IMR-90 (cell line): ENCODE results near the gene CEP85.

Experiments
- MAZ ChIP-seq: IDR thresholded peaks from 2 replicates; pipeline ENCODE4 v1.6.1; 2012; ENCODE audit warnings: low read depth, mild to moderate bottlenecking, low read length, improper control_type of control experiment, moderate library complexity, borderline replicate concordance
- MXI1 ChIP-seq: IDR thresholded peaks from 2 replicates; pipeline ENCODE4 v1.6.1; 2012; ENCODE audit warnings: low read depth, mild to moderate bottlenecking, low read length, moderate library complexity, borderline replicate concordance
- RAD21 ChIP-seq: IDR thresholded peaks from 2 replicates; pipeline ENCODE4 v1.6.1; 2012; ENCODE audit warnings: low read length, improper control_type of control experiment
- RFX5 ChIP-seq: IDR thresholded peaks from 2 replicates; pipeline ENCODE4 v1.8.0; 2012; ENCODE audit warnings: low read depth, mild to moderate bottlenecking, low read length, moderate library complexity
- TF ChIP-seq, protein P1 (sequence below): conservative IDR thresholded peaks from 2 replicates; pipeline ENCODE4 v1.5.1; 2012; ENCODE audit warnings: mild to moderate bottlenecking, low read depth, low read length, improper control_type of control experiment
- TF ChIP-seq, protein P2 (sequence below): fragments of 150-350 bp; IDR thresholded peaks from 2 replicates; pipeline ENCODE4 v1.6.1; 2017; ENCODE audit warnings: mild to moderate bottlenecking, antibody characterized with exemption, low read length, low read depth

DNA sequence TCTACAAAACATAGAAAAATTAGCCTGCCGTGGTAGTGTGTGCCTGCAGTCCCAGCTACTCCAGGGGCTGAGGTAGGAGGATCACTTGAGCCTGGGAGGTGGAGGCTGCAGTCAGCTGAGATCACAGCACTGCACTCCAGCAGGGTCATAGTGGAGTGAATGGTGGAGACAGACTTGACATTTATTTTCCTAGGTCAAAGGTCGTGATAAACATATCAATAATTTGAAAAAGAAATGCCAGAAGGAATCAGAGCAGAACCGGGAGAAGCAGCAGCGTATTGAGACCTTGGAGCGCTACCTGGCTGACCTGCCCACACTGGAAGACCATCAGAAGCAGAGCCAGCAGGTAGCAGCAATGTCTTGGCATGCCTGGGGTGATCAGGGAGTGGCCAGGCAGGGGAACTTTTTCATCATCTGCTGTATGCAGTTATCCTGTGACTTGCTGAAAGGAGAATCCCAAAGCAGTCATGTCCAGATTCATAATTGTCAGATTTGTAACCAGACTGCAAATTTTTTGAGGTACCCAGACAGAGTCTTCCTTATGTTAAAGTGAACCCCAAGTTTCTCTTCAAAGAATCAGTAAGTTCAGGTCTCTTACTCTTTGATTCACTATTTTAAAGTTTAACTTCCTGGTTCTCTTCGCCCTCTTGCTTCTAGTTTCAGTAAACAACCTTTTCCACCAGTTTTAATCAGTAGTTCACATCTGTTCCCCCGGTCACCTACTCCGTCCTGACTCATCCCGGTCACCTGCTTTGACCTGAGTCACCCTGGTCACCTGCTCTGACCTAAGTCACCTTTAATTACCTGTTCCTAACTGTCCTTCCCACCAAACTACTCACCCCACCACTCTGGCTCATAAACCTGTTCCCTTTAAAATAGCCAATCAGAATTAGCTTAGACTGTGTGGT, 34.5 kb downstream of the CEP85 start:
- TF ChIP-seq, protein P1, sequence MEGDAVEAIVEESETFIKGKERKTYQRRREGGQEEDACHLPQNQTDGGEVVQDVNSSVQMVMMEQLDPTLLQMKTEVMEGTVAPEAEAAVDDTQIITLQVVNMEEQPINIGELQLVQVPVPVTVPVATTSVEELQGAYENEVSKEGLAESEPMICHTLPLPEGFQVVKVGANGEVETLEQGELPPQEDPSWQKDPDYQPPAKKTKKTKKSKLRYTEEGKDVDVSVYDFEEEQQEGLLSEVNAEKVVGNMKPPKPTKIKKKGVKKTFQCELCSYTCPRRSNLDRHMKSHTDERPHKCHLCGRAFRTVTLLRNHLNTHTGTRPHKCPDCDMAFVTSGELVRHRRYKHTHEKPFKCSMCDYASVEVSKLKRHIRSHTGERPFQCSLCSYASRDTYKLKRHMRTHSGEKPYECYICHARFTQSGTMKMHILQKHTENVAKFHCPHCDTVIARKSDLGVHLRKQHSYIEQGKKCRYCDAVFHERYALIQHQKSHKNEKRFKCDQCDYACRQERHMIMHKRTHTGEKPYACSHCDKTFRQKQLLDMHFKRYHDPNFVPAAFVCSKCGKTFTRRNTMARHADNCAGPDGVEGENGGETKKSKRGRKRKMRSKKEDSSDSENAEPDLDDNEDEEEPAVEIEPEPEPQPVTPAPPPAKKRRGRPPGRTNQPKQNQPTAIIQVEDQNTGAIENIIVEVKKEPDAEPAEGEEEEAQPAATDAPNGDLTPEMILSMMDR, result no peak
- TF ChIP-seq, protein P2, sequence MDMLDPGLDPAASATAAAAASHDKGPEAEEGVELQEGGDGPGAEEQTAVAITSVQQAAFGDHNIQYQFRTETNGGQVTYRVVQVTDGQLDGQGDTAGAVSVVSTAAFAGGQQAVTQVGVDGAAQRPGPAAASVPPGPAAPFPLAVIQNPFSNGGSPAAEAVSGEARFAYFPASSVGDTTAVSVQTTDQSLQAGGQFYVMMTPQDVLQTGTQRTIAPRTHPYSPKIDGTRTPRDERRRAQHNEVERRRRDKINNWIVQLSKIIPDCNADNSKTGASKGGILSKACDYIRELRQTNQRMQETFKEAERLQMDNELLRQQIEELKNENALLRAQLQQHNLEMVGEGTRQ, result no peak
- TF ChIP-seq RFX5, result no peak
- no peak for TF ChIP-seq MAZ
- no peak for TF ChIP-seq MXI1
- TF ChIP-seq RAD21, result no peak
